ENCODE measurements around the gene RAP1GDS1. TPM values are rescaled to one million over a fixed set of nuclear protein-coding genes. Genes with fewer than 3 reads are reported as not detected.

RAP1GDS1 gene
- total RNA-seq, 3 donors from 2014 or later (not counting 1 experiment from before 2014, with no cell fraction given), result 58.5 to 60.0 (median 59.7) TPM

DNA sequence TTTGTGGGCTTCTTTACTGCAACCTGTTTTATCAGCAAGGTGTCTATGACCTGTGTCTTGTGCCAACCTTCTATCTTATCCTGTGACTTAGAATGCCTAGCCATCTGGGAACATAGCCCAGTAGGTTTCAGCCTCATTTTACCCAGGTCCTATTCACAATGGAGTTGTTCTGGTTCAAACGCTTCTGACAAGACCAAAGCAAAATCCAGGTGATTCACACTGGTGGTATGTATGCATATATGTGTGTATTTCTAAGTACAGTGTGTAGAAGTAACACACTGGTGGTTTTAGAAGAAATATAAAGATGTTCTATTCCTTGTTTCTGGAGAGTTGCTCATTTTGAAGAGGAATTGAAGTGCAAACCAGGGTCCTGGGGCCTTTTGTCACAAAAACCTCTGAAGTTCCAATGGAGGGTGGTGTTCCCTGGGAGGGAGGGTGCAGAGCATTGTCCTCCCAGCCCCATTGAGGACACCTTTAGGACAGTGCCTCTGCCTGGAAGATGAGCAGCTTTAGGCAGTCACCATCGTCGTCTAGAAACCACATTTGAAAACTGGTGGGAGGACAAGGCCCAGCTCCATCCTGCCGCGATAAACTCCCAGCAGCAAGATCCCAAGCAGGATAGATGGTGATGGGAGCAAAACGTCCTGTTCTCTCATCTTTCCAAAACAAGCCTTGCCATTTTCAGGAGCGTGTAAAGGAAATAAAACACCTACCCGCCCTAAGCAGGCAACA lies 205.8 kb downstream of the RAP1GDS1 start:
- Mint-ChIP-seq H3K4me3 (peak overlapping the region; percentile 86), H3K9me3 (peaks cover under 1% of the 10 kb centered on the region in 2 donors), H3K27me3 (ENCODE audit: low read depth in 2 of 2) (no peaks in the 10 kb centered on the region), H3K27ac (peak overlapping the region in 1 of 2 donors; percentile 74), H3K4me1 (peaks cover 39 to 40% of the 10 kb centered on the region in 2 donors), H3K36me3 (no peaks in the 10 kb centered on the region)
- TF ChIP-seq, protein P1, sequence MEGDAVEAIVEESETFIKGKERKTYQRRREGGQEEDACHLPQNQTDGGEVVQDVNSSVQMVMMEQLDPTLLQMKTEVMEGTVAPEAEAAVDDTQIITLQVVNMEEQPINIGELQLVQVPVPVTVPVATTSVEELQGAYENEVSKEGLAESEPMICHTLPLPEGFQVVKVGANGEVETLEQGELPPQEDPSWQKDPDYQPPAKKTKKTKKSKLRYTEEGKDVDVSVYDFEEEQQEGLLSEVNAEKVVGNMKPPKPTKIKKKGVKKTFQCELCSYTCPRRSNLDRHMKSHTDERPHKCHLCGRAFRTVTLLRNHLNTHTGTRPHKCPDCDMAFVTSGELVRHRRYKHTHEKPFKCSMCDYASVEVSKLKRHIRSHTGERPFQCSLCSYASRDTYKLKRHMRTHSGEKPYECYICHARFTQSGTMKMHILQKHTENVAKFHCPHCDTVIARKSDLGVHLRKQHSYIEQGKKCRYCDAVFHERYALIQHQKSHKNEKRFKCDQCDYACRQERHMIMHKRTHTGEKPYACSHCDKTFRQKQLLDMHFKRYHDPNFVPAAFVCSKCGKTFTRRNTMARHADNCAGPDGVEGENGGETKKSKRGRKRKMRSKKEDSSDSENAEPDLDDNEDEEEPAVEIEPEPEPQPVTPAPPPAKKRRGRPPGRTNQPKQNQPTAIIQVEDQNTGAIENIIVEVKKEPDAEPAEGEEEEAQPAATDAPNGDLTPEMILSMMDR (IDR thresholded peaks at IDR 0.05), result no peak
- DNase-seq (no peak), ATAC-seq (no peak)
- Histone ChIP-seq H3K36me3 (ENCODE audit: control insufficient read depth, insufficient read depth, low read length) (no peaks in the 10 kb centered on the region), H3K27ac (ENCODE audit: low read length) (no peak overlapping the region), H3K9me3 (ENCODE audit: control insufficient read depth, insufficient read depth, low read length) (no peaks in the 10 kb centered on the region), H3K4me3 (ENCODE audit: low read length) (no peak overlapping the region), H3K4me1 (ENCODE audit: control insufficient read depth, insufficient read depth, low read length) (peaks cover 21% of the 10 kb centered on the region), H3K27me3 (ENCODE audit: control insufficient read depth, insufficient read depth, low read length) (no peaks in the 10 kb centered on the region)
- WGBS (ENCODE audit: insufficient coverage), result 55% methylated on average over 8 of the region's 8 CpGs
- intact Hi-C loops (cut with micrococcal nuclease), result loop anchor here (2.0 to 5.0 kb wide), 3 partner anchors 16 to 590 kb away; no protein-coding TSS in a partner anchor

DNA sequence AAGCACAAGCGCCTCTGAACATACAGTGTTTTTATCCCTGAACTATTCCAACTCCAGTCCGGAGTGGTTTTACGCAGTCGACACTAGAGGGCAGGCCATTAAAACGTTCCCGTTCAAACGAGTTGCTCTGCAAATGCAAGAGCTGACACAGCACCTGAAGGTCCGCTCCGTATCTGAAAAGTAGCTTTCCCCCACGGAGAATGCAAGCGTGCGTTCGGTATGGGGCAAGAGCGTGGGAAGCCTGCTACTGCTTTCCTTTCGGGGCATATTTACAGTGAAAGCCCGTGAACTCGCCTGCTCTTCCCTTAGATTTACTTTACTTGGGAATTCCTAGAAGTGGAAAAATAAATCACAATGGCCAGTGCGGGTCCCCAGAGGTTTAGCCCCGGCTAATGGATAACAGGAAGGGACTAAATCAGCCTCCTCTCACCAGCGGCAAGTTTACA lies 206.5 kb downstream of the RAP1GDS1 start:
- no peaks in the 10 kb centered on the region for H3K36me3 ChIP-seq (ENCODE audit: control insufficient read depth, insufficient read depth, low read length)
- 4% methylated on average over 20 of the region's 20 CpGs for WGBS (ENCODE audit: insufficient coverage)
- DNase-seq (peak; percentile 30 to 85), ATAC-seq (peak; percentile 79 to 95 (median 93))
- Mint-ChIP-seq H3K9me3 (no peaks in the 10 kb centered on the region), H3K4me3 (peak overlapping the region; percentile 86), H3K4me1 (peaks cover 39% of the 10 kb centered on the region in 2 donors), H3K27ac (peak overlapping the region in 1 of 2 donors; percentile 74), H3K27me3 (ENCODE audit: low read depth in 2 of 2) (no peaks in the 10 kb centered on the region), H3K36me3 (no peaks in the 10 kb centered on the region)
- TF ChIP-seq, protein P1 (IDR thresholded peaks at IDR 0.05), result peak; percentile 73
- peaks cover 21% of the 10 kb centered on the region for H3K4me1 ChIP-seq (ENCODE audit: control insufficient read depth, insufficient read depth, low read length)
- H3K4me3 ChIP-seq (ENCODE audit: low read length), result no peak overlapping the region
- intact Hi-C loops (cut with micrococcal nuclease), result loop anchor here (2.0 to 5.0 kb wide), 3 partner anchors 17 to 590 kb away; no protein-coding TSS in a partner anchor
- no peaks in the 10 kb centered on the region for H3K9me3 ChIP-seq (ENCODE audit: control insufficient read depth, insufficient read depth, low read length)
- H3K27ac ChIP-seq (ENCODE audit: low read length), result no peak overlapping the region
- no peaks in the 10 kb centered on the region for H3K27me3 ChIP-seq (ENCODE audit: control insufficient read depth, insufficient read depth, low read length)

- TF ChIP-seq, protein P1 (IDR thresholded peaks at IDR 0.05), result no peak
- Histone ChIP-seq H3K36me3 (ENCODE audit: control insufficient read depth, insufficient read depth, low read length) (no peaks in the 10 kb centered on the region), H3K4me3 (ENCODE audit: low read length) (no peak overlapping the region), H3K4me1 (ENCODE audit: control insufficient read depth, insufficient read depth, low read length) (peaks cover 21% of the 10 kb centered on the region), H3K27ac (ENCODE audit: low read length) (no peak overlapping the region), H3K9me3 (ENCODE audit: control insufficient read depth, insufficient read depth, low read length) (no peaks in the 10 kb centered on the region), H3K27me3 (ENCODE audit: control insufficient read depth, insufficient read depth, low read length) (no peaks in the 10 kb centered on the region)
- ATAC-seq (no peak), DNase-seq (no peak)
- no peaks in the 10 kb centered on the region for H3K9me3 Mint-ChIP-seq
- H3K27me3 Mint-ChIP-seq (ENCODE audit: low read depth in 2 of 2), result no peaks in the 10 kb centered on the region
- no peaks in the 10 kb centered on the region for H3K36me3 Mint-ChIP-seq
- no peak overlapping the region for H3K27ac Mint-ChIP-seq
- no peak overlapping the region for H3K4me3 Mint-ChIP-seq
- WGBS (ENCODE audit: insufficient coverage), result 72% methylated on average over 6 of the region's 6 CpGs
- intact Hi-C loops (cut with micrococcal nuclease), result loop anchor here (5.0 kb wide), 2 partner anchors 359 to 589 kb away; no protein-coding TSS in a partner anchor
- peaks cover 39 to 43% of the 10 kb centered on the region in 2 donors for H3K4me1 Mint-ChIP-seq
Measured at GRCh38 chr4:98468709-98469108, 207.5 kb downstream of the RAP1GDS1 start.

Data from natural killer cell (primary cell).